Mononuclear cell (primary cell): ENCODE measurements around the gene SPTLC3. TPM values are rescaled to one million over a fixed set of nuclear protein-coding genes. Genes with fewer than 3 reads are reported as not detected.

Source experiments
- H3K27me3 ChIP-seq: 2 replicates; pipeline ENCODE4 v1.6.0; 2011; ENCODE audit warnings: low read length, control low read depth; ENCODE audit not compliant: insufficient read depth
- H3K4me1 ChIP-seq: 2 replicates; pipeline ENCODE4 v1.5.1; 2011; ENCODE audit warnings: mild to moderate bottlenecking, low read length, control low read depth; ENCODE audit not compliant: insufficient read depth
- H3K4me3 ChIP-seq: 2 replicates; pipeline ENCODE4 v1.5.1; 2011; ENCODE audit warnings: mild to moderate bottlenecking, low read length, moderate library complexity
- H3K9me3 ChIP-seq: 2 replicates; pipeline ENCODE4 v1.5.1; 2011; ENCODE audit warnings: low read depth, mild to moderate bottlenecking, control low read depth, low read length
- total RNA-seq: library from RNA; depleted of rRNA; stranded (reverse); fragments of >200 nt; gene quantifications from one replicate; pipeline ENCODE4 v1.2.3, GENCODE V29; 2012

SPTLC3 gene
- total RNA-seq, 1 donor, result 1.0 TPM

GRCh38 chr20:13113731-13114130, 105.0 kb downstream of the SPTLC3 start:
- H3K4me1 ChIP-seq, result no peaks in the 10 kb centered on the region
- H3K27me3 ChIP-seq, result no peaks in the 10 kb centered on the region
- H3K4me3 ChIP-seq, result no peak overlapping the region
- H3K9me3 ChIP-seq, result no peaks in the 10 kb centered on the region

GRCh38 chr20:13117200-13117599, 108.4 kb downstream of the SPTLC3 start:
- H3K27me3 ChIP-seq, result no peaks in the 10 kb centered on the region
- H3K9me3 ChIP-seq, result no peaks in the 10 kb centered on the region
- no peaks in the 10 kb centered on the region for H3K4me1 ChIP-seq
- no peak overlapping the region for H3K4me3 ChIP-seq

- H3K4me3 ChIP-seq, result no peak overlapping the region
- no peaks in the 10 kb centered on the region for H3K9me3 ChIP-seq
- H3K27me3 ChIP-seq, result no peaks in the 10 kb centered on the region
- H3K4me1 ChIP-seq, result no peaks in the 10 kb centered on the region
These were observed 109.9 kb downstream of the SPTLC3 start for GRCh38 chr20:13118676-13119075.

- H3K27me3 ChIP-seq, result no peaks in the 10 kb centered on the region
- H3K9me3 ChIP-seq, result no peaks in the 10 kb centered on the region
- H3K4me1 ChIP-seq, result no peaks in the 10 kb centered on the region
- H3K4me3 ChIP-seq, result no peak overlapping the region
These were observed 110.8 kb downstream of the SPTLC3 start for GRCh38 chr20:13119583-13119982.

- Histone ChIP-seq H3K4me1 (no peaks in the 10 kb centered on the region), H3K9me3 (no peaks in the 10 kb centered on the region), H3K27me3 (no peaks in the 10 kb centered on the region), H3K4me3 (no peak overlapping the region)
These were observed 111.7 kb downstream of the SPTLC3 start for GRCh38 chr20:13120471-13120870.

GRCh38 chr20:13121840-13122515, 113.2 kb downstream of the SPTLC3 start:
- no peaks in the 10 kb centered on the region for H3K9me3 ChIP-seq
- no peaks in the 10 kb centered on the region for H3K27me3 ChIP-seq
- H3K4me1 ChIP-seq, result no peaks in the 10 kb centered on the region
- H3K4me3 ChIP-seq, result no peak overlapping the region

GRCh38 chr20:13125486-13125885, 116.7 kb downstream of the SPTLC3 start:
- H3K4me3 ChIP-seq, result no peak overlapping the region
- H3K4me1 ChIP-seq, result no peaks in the 10 kb centered on the region
- H3K9me3 ChIP-seq, result no peaks in the 10 kb centered on the region
- H3K27me3 ChIP-seq, result no peaks in the 10 kb centered on the region

GRCh38 chr20:13128173-13128572, 119.4 kb downstream of the SPTLC3 start:
- H3K4me1 ChIP-seq, result no peaks in the 10 kb centered on the region
- H3K9me3 ChIP-seq, result no peaks in the 10 kb centered on the region
- no peaks in the 10 kb centered on the region for H3K27me3 ChIP-seq
- no peak overlapping the region for H3K4me3 ChIP-seq

GRCh38 chr20:13130061-13130706, 121.4 kb downstream of the SPTLC3 start:
- H3K4me3 ChIP-seq, result no peak overlapping the region
- H3K27me3 ChIP-seq, result no peaks in the 10 kb centered on the region
- no peaks in the 10 kb centered on the region for H3K4me1 ChIP-seq
- no peaks in the 10 kb centered on the region for H3K9me3 ChIP-seq

GRCh38 chr20:13130707-13131103, 121.9 kb downstream of the SPTLC3 start:
- Histone ChIP-seq H3K9me3 (no peaks in the 10 kb centered on the region), H3K4me1 (no peaks in the 10 kb centered on the region), H3K27me3 (no peaks in the 10 kb centered on the region), H3K4me3 (no peak overlapping the region)

GRCh38 chr20:13131688-13132087, 122.9 kb downstream of the SPTLC3 start:
- Histone ChIP-seq H3K27me3 (no peaks in the 10 kb centered on the region), H3K4me1 (no peaks in the 10 kb centered on the region), H3K9me3 (no peaks in the 10 kb centered on the region), H3K4me3 (no peak overlapping the region)

GRCh38 chr20:13139459-13140150, 130.8 kb downstream of the SPTLC3 start:
- Histone ChIP-seq H3K4me3 (no peak overlapping the region), H3K4me1 (no peaks in the 10 kb centered on the region), H3K9me3 (no peaks in the 10 kb centered on the region), H3K27me3 (no peaks in the 10 kb centered on the region)

GRCh38 chr20:13140201-13140600, 131.4 kb downstream of the SPTLC3 start:
- H3K27me3 ChIP-seq, result no peaks in the 10 kb centered on the region
- H3K4me1 ChIP-seq, result no peaks in the 10 kb centered on the region
- H3K9me3 ChIP-seq, result no peaks in the 10 kb centered on the region
- H3K4me3 ChIP-seq, result no peak overlapping the region

- Histone ChIP-seq H3K9me3 (no peaks in the 10 kb centered on the region), H3K27me3 (no peaks in the 10 kb centered on the region), H3K4me3 (no peak overlapping the region), H3K4me1 (no peaks in the 10 kb centered on the region)
These were observed 132.0 kb downstream of the SPTLC3 start for GRCh38 chr20:13140775-13141174.

- Histone ChIP-seq H3K9me3 (no peaks in the 10 kb centered on the region), H3K4me3 (no peak overlapping the region), H3K27me3 (no peaks in the 10 kb centered on the region), H3K4me1 (no peaks in the 10 kb centered on the region)
These were observed 132.8 kb downstream of the SPTLC3 start for GRCh38 chr20:13141546-13141945.
